Measurements from ENCODE around the gene EYS.

GRCh38 chr6:65610746-65611145, 96.3 kb downstream of the EYS start:
- no peak for TF ChIP-seq YY1 (IDR thresholded peaks at IDR 0.05; ENCODE audit: insufficient read depth, insufficient read length)
- TF ChIP-seq SUZ12 (IDR thresholded peaks at IDR 0.05; ENCODE audit: extremely low read depth, insufficient read depth, insufficient read length) = no peak
- no peak for TF ChIP-seq ZNF274 (IDR thresholded peaks at IDR 0.05; ENCODE audit: low read depth, low read length)
